Stimulated activated CD4-positive, alpha-beta T cell treated with anti-CD3 and anti-CD28 coated beads, Interleukin-12 subunit alpha, Interleukin-12 subunit beta, amount 100 ng/mL, for 24 hours (primary cell): ENCODE measurements around the gene ATP8B1.
"Not testable (repeated sequence)": the region's sequence is repeated elsewhere in the genome, so short reads cannot be mapped to it uniquely, and the experiment has no call there.

Experiments
- DNase-seq, 2 experiments: peaks; one replicate each; pipeline ENCODE4 v3.0.0-alpha.2; 2020; ENCODE audit warnings: low read depth in 2 of 2

The ATP8B1 gene

GRCh38 chr18:57803103-57803969 lies at the start of gene ATP8B1:
Gene ATP8B1, minus strand, starts transcription at chr18:57803315. Its CDS starts 71,508 bp downstream, at chr18:57731807.
- DNase-seq, result no peak

DNA sequence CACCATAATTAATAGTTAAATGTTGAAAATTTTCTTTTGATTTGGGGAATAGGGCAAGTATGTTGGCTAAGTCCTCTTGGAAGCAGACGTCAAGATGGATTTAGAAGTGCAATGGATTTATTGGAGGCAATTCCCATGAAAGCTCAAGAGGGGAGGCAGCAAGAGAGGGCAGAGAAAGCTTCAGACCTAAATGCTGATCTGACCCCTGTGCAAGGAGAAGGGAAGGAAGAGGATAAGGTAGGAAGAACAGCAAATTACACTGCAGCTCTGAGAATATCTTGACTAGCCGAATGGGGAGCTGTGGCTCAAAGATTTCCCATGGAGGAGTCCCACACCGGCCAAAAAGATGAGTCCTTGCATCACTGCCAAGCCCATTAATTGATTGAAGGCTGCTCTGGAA lies 46.9 kb upstream of the ATP8B1 start:
- DNase-seq, result no peak

- DNase-seq, result not testable (repeated sequence)
Observed at GRCh38 chr18:57848374-57848773, 45.3 kb upstream of the ATP8B1 start.

GRCh38 chr18:57847431-57847830 lies 44.3 kb upstream of the ATP8B1 start:
- DNase-seq, result not testable (repeated sequence)

GRCh38 chr18:57846258-57846657 lies 43.1 kb upstream of the ATP8B1 start:
- no peak for DNase-seq

DNA sequence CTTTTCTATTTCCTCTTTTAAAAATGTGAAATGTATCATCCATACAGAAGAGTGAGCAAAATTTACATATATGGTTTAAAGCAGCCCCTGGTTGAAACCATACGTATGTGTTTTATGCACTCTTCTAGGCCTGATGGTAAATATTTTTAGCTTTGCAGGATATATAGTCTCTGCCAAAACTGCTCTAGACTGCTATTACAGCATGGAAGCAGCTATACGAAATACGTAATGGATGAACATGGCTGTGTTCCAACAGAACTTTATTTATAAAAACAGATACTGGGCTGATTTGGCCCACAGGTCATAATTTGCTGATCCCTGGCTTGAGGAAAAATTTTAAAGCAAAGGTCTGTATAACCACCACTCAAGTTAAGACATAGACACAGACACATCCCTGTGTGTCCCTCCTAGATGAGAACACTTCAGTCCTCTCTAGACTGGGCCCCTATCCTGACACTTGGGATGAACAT lies 42.5 kb upstream of the ATP8B1 start:
- DNase-seq, result no peak

DNA sequence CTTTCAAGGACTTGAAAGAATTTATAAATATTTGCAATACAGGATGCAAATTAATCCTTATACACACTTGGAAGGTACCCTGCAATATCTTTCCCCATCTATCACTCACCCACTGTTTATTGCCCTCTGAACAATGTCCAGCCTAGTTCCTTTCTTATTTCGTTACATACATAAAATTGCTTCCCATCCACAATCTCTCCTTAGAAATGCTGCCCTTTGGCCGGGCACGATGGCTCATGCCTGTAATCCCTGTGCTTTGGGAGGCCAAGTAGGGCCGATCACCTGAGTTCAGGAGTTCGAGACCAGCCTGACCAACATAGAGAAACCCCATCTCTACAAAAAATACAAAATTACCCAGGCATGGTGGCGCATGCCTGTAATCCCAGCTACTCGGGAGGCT lies 41.2 kb upstream of the ATP8B1 start:
- no peak for DNase-seq

- DNase-seq, result no peak
Observed at GRCh38 chr18:57843386-57843785, 40.3 kb upstream of the ATP8B1 start.

DNA sequence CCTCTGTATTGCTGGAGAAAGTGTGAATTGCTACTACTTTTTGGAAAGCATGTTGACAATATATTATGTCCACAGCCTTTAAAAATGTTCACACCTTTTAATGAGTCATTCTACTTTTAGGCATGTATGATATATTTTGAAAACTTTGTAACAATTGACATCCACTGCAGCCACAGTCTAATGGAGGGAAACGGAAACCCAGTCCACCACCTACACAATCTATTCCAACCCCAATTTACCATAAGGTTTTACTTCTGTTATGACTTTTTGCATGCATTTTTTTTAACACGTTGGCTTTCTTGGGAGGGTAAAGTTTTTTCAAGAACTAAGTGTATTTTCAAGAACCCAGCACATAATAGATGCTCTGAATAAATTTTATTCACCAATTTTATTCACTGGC lies 38.5 kb upstream of the ATP8B1 start:
- DNase-seq, result no peak

DNA sequence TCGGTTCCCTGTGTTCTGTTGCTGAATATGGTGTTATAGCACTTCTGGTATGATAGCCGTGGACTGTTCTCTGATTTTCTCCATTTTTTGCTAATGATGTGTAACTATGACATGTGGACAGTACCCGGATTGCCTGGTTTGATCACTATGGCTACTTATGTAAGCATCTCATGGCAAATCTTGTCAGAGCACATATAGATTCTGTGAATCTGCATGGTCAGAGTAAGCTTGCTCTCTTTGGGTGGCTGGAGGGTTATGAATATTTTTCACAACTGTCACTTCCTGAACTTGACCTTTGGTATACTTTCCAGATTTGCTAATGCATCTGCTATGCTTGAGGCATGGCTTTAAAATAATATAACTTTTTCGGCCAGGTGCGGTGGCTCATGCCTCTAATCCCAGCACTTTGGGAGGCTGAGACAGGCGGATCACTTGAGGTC lies 36.8 kb upstream of the ATP8B1 start:
- DNase-seq, result no peak

DNA sequence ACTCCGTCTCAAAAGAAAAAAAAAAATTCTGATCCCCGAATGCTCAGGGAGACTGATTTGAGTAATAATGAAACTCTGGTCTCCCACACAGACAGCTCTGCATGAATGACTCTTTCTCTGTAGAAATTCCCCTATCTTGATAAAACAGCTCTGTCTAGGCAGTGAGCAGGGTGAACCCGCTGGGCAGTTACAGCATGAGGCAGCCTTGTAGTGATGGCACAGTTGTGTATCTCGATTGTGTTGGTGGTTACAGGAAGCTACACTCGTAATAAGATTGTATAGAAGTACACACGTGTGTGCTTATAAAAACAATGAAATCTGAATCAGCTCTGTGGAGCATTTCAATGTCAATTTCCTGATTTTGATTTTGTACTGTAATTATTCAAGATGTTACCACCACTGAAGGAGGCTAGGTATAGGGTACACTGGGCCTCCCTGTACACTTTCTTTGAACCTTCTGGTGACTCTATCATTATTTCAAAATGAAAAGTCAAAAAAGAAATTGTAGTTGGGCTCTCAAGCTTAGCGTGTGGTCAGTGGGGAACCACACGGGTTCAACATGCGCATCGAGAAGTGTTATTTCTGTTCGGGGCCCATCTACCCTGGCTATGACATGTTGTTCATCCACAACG lies 34.9 kb upstream of the ATP8B1 start:
- DNase-seq, result peak; percentile 26 to 51

DNA sequence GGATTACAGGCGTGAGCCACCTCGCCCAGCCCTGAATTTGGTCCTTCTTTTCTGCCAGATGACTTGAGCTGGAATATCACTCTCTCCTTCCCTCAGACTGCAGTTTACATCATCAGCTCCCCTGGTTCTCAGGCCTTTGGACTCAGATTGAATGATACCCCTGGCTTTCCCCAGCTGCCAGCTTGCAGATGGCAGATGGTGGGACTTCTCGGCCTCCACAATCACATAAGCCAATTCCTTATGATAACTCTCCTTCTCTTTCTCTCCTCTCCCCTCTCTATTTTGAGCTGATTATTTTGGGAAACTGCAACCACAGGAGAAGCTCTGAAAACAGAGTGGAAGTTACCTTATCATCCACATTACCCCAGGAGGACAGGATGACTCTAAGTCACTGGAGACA lies 33.4 kb upstream of the ATP8B1 start:
- DNase-seq, result no peak

DNA sequence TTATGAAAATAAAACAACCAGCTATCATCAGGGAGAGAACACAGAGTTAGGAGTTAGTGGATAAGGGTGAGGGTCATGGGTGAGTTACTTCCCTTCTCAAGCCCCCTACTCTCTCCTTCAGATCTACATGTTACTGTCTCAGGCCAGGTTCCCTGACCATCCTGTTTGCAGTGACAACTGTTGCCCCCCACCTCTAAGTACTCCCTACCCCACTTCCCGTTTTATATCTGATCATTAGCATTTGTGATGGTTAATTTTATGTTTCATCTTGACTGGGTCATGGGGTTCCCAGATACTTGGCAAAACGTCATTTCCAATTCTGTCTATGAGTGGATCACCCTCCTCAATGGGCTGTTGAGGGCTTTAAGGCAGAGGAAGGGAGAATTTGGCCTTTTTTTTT lies 32.8 kb upstream of the ATP8B1 start:
- no peak for DNase-seq

DNA sequence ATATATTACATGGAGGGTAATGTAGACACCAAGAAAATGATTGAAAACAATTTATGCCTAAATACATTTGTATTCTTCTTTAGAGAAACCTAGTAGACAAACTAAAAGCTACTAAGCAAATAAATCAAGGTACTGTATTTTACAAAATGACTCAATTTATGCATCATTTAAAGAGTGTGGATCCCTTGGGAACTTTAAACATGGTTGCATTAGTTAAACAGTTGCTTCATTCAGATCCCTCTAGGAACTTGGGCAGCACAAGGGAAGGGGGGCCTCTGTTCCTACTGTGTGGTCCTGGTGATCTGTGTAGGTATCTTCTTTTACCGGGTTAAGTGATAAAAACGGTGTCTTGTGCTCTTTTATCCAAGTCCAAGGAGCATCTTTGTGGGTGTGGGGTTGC lies 31.5 kb upstream of the ATP8B1 start:
- no peak for DNase-seq

- DNase-seq, result no peak
Observed at GRCh38 chr18:57833441-57834101, 30.5 kb upstream of the ATP8B1 start.

DNA sequence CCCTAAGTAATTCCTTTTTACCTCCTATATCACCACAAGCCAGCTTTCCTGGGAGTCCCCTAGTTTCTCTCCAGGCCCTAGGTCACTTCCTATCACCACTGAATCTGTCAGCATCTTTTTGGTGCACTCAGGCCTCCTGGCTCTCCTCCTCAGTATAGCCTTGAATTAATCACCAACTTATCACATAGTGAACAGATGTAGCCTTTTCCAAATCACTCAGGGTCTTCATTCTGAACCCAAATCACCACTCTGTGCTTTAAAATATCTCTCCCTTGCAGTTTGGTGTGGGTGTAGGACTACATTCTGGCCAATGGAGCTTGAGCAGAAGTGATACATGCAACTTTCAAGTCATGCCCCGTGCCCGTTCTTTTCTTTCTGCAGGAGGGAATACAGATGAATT lies 29.6 kb upstream of the ATP8B1 start:
- no peak for DNase-seq

DNA sequence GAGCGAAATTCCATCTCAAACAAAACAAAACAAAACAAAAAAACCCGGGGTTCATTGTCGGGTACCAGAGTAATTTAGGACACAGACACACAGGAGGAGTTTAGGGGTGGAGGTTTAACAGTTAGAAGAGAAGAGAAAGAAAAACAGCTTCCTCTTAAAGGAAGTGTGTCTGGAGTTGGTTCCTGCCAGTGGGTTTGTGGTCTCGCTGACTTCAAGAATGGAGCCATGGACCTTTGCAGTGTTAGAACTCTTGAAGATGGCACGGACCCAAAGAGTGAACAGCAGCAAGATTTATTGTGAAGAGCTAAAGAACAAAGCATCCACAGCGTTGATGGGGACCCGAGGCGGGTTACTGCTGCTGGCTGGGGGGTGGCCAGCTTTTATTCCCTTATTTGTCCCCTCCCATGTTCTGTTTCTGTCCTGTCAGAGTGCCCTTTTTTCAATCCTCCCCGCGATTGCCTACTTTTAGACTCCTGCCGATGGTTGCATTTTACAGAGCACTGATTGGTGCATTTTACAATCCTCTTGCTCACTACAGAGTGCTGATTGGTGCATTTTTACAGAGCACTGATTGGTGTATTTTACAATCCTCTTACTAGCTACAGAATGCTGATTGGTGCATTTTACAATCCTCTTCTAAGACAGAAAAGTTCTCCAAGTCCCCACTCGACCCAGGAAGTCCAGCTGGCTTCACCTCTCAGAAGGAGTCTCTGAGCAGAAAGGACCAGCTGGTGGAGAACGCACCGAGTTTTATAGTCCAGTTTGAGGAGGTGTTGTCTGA lies 28.7 kb upstream of the ATP8B1 start:
- DNase-seq, result no peak

GRCh38 chr18:57827646-57828045 lies 24.5 kb upstream of the ATP8B1 start:
- no peak for DNase-seq

- DNase-seq, result no peak
Observed at GRCh38 chr18:57826252-57826651, 23.1 kb upstream of the ATP8B1 start.

DNA sequence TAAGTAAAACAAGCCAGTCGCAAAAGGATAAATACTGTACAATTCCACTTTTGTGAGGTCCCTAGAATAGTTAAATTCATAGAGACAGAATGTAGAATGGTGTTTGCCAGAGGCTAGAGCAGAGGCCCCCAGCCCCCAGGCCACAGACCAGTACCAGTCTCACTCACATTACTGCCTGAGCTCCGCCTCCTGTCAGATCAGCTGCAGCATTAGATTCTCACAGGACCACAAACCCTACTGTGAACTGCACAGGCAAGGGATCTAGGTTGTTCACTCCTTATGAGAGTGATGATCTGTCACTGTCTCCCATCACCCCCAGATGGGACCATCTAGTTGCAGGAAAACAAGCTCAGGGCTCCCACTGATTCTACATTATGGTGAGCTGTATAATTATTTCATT lies 17.5 kb upstream of the ATP8B1 start:
- DNase-seq, result not testable (repeated sequence)

DNA sequence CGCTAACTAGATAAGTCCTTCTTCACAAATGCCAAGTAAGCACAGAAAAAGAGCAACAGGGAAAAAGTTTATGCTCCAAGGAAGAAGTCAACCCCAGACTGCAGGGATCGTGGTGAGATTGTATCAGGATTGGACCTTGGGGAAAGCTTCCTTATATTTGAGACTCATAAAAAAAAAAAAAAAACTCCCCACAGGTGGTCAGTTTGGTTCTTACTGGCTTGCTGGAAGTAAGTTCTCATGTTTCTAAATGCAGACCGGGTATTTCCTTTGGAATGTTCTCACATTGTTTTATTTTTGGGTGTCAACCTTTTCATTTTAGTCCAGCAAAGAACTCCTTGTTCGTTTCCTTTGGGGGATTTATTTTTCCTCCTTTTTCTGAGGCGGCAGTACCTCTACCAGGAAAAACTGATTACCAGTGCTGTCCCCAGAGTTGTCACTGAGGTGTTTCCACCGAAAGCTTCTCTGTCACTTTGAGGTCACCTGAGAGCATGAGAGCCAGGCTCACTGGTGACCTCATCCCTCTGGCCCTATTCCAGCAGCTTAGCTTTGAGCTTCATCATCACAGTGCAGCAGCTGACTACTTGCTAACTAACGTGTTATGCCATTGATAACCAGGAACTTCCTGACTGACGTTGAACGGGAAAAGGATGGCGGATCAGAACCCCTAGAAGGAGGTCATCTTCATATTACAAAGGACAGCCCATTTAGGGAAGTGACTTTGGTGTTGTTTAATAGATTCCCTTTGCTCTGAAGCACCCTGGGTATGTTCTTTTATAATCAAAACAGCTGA lies 16.8 kb upstream of the ATP8B1 start:
- DNase-seq, result no peak
